HCEC 1CT (cell line): Measurements from ENCODE around the gene INTS3.

ENCODE experiments used
- DNase-seq: peaks from one replicate; pipeline ENCODE4 v3.0.0-alpha.2; 2017

INTS3 gene

GRCh38 chr1:153727463-153728304, at the start of gene INTS3:
TSS of gene INTS3 (plus strand) at chr1:153728050. CDS start at chr1:153728635, 585 bp downstream.
- DNase-seq, result peak; percentile 100

GRCh38 chr1:153678519-153679336, 49.1 kb upstream of the INTS3 start, which contains the start of gene NPR1:
TSS of gene NPR1 (plus strand) at chr1:153678688. CDS start at chr1:153679109, 421 bp downstream.
- peak; percentile 14 for DNase-seq

DNA sequence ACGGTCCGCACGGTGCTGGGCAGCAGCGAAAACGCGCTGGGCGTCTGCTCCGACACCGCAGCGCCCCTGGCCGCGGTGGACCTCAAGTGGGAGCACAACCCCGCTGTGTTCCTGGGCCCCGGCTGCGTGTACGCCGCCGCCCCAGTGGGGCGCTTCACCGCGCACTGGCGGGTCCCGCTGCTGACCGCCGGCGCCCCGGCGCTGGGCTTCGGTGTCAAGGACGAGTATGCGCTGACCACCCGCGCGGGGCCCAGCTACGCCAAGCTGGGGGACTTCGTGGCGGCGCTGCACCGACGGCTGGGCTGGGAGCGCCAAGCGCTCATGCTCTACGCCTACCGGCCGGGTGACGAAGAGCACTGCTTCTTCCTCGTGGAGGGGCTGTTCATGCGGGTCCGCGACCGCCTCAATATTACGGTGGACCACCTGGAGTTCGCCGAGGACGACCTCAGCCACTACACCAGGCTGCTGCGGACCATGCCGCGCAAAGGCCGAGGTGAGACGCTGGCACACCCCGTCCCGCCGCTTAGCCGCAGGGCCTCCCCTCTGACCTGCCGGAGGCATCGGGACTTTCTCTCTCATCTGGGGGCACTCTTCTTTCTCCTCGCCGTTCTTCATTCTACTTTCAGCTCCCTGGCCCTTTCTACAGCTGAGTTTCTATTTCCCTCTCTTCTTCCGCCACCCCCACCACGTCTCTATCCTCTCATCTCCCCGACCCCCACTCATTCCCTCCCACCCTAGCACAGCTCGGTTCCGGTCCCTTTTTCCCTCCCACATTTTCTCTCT, 48.3 kb upstream of the INTS3 start:
- DNase-seq, result no peak

DNA sequence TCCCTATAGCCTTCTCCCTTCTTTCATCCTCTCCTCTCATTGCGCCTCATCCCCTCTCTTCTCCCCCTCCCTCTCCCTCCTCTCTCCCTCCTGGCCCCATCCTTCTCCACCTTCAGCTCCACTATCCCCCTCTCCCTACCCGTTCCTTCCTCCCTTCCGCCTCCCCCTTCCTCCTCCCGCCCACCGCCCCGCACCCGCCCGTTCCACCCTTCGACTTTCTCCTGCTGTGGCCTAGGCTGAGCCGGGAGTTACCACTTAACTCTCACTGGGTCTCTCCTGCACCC, 47.8 kb upstream of the INTS3 start:
- no peak for DNase-seq

DNA sequence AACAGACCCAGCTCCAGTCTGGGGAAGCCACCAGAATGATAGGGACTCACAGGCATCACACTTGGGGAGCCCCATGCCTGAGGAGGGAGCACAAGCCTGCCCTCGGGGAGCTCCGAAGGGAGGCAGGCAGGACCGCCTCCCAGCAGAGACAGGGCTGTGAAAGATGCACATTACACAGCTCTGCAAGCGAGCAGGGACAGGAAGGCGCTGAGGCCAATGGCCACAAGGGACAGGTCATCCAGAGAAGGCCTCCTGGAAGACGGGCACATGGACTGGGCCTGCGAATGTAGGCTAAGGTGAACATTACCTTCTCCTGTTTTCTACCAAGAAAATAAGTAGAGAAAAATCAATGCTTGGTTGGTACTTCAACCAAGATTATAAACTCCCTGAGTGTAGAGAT, 45.1 kb upstream of the INTS3 start:
- no peak for DNase-seq

DNA sequence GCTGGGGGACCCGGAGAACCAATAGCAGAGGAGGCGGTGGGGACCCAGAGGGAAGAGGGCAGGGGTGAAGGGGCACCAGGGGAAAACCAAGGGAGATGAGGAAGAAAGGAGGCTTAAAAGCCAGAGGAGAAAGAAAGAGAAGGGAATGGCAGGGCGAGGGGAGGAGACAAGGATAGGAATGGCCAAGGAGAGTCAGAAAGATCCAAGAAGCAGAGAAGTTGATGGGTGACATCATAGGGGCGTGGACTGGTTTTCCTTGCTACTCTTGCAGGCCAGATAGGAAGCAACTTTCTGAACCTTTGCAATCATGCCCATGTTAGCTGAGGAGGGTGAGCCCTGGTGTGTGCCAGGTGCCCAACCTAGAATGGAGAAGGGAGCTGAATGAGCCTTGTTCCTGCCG, 44.0 kb upstream of the INTS3 start:
- peak; percentile 27 for DNase-seq

- DNase-seq, result no peak
Measured at GRCh38 chr1:153684892-153685291, 43.0 kb upstream of the INTS3 start.

- no peak for DNase-seq
Measured at GRCh38 chr1:153685544-153686340, 42.1 kb upstream of the INTS3 start.

GRCh38 chr1:153687346-153688125, 40.3 kb upstream of the INTS3 start:
- DNase-seq, result no peak

- DNase-seq, result no peak
Measured at GRCh38 chr1:153688276-153688675, 39.6 kb upstream of the INTS3 start.

GRCh38 chr1:153688736-153689328, 39.0 kb upstream of the INTS3 start:
- DNase-seq, result no peak

- no peak for DNase-seq
Measured at GRCh38 chr1:153693466-153693865, 34.4 kb upstream of the INTS3 start.

- DNase-seq, result no peak
Measured at GRCh38 chr1:153696741-153697140, 31.1 kb upstream of the INTS3 start.

DNA sequence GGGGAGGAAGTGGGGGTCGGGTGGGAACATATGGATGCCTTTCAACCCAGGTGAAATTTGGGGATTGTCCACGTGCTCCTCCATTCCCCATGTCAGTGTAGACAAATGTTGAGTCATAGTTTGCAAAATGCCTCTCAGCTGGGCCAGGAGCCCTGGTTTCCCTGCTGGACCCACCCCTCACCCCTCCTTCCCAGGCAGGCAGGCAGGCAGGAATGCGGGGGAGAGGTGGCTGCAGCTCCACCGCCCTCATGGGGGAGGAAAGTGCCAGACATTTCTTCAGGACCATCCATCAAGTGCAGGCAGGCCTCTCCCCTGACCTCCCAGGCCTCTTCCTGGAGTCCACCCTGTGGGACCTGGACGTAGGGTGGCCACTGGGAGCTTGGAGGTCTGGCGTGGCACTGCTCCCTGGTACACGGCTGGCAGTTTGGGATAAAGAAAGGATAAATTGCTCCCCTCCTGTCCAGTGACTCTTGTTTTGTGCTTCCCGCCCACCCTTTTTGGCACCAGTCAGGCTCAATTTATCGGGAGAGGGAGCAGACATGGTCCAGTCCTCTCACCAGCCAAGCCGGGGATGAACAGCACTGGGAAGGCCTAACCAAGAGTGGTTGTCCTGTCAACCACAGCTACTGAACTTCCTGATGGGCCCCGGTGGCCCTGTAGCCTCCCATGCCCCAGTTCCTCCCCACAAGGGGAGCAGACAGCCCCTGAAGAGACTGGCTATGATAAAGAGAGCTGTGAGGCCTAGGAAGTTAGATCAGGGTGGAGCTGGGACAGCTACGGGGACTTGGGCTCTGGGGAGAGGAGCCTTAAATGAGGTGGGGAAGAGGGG, 30.4 kb upstream of the INTS3 start:
- no peak for DNase-seq

- DNase-seq, result no peak
Measured at GRCh38 chr1:153698020-153698922, 29.6 kb upstream of the INTS3 start.

DNA sequence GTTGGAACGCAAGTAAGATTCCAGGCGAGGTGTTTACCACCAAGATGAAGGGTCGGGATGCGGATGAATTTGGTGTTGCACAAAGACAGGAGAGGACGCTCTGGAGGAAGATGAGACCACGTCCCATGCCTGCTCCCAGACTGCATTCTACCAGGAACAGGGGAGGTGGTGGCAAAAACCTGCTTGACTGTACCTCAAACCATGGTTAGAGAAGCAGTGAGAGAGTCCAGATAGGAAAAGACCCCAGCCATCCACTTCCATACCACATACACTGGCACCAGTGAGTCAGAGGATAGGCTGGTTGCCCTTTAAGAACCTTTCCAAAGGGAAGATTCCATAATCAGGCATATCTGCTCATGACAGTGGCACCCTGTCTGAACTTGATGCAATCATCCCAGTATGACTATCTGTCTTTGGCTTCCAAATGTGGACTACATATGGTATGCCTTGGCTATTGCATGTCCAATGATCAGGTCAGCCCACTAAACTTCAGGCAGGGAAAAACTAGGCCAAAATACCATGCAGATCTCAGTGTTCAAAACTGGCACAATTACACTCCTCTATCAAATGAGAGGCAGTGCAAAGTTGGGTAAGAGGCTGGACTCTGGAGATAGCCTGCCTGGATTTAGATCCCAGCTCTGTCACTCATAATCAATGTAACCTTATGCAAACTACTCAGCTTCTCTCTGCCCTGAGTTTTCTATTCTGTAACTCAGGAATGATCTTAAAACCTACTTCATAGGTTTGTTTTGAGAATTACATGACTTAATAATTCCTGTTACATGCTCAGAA, 28.7 kb upstream of the INTS3 start:
- peak; percentile 51 for DNase-seq

DNA sequence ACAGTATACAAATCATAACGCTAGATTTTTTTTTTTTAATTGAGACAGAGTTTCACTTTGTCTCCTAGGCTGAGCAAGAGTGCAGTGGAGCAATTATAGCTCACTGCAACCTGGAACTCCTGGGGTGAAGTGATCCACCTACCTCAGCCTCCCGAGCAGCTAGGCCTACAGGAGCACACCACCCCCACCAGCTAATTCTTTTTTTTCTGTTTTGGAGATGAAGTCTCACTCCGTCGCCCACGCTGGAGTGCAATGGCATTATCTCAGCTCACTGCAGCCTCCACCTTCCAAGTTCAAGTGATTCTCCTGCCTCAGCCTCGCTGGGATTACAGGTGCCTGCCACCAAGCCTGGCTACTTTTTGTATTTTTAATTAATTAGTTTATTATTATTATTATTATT, 28.1 kb upstream of the INTS3 start:
- no peak for DNase-seq

DNA sequence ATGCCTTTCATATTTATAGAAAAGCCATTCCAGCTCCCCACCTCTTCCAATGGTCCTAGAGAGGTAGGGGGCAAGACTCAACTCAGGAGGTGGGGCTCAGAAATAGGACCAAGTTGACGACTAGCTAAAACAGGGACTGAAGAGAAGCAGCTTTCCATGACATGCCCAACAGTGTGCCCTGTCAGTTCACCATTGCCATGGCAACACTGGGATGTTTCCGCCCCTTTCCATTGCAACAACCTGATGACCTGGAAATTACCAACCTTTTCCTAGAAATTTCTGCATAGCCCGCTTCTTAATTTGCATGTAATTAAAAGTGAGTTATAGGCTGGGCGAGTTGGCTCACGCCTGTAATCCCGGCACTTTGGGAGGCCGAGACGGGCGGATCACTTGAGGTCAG, 22.4 kb upstream of the INTS3 start:
- DNase-seq, result no peak
